BLaER1 treated with 17β-estradiol and CSF1 and Interleukin-3, amounts not matched to agents 10 nM and 100 nM (cell line): ENCODE data around the gene BTG3.

Experiments
- H3K27ac ChIP-seq, 11 experiments: shearing (Covaris generic); formaldehyde crosslinking; 2 replicates each; pipeline ENCODE4 v1.8.1; 2022
- H3K27me3 ChIP-seq, 11 experiments: shearing (Covaris generic); formaldehyde crosslinking; 2 replicates each; pipeline ENCODE4 v1.8.1; 2022
- H3K36me3 ChIP-seq, 11 experiments: shearing (Covaris generic); formaldehyde crosslinking; 2 replicates each; pipeline ENCODE4 v1.8.1; 2022
- H3K4me1 ChIP-seq, 10 experiments: shearing (Covaris generic); formaldehyde crosslinking; 2 replicates each; pipeline ENCODE4 v1.8.1; 2022
- H3K4me2 ChIP-seq, 11 experiments: shearing (Covaris generic); formaldehyde crosslinking; 2 replicates each; pipeline ENCODE4 v1.8.1; 2022
- H3K4me3 ChIP-seq, 10 experiments: shearing (Covaris generic); formaldehyde crosslinking; 2 replicates each; pipeline ENCODE4 v1.8.1; 2022
- H3K9ac ChIP-seq, 11 experiments: shearing (Covaris generic); formaldehyde crosslinking; 2 replicates each; pipeline ENCODE4 v1.8.1; 2022
- H3K9me3 ChIP-seq, 11 experiments: shearing (Covaris generic); formaldehyde crosslinking; replicated peaks in 1 of 11; 2 replicates each; pipeline ENCODE4 v1.8.1; 2022
- H4K20me1 ChIP-seq, 11 experiments: shearing (Covaris generic); formaldehyde crosslinking; 2 replicates each; pipeline ENCODE4 v1.8.1; 2022
- Cebpa-rat ChIP-seq, 11 experiments: shearing (Covaris generic); IDR thresholded peaks; 2 replicates each; pipeline ENCODE4 v1.8.1; 2022

Gene BTG3

GRCh38 chr21:17550671-17551308, 61.9 kb downstream of the BTG3 start:
- Histone ChIP-seq H3K36me3 (no peaks in the 10 kb centered on the region), H3K9me3 (no peaks in the 10 kb centered on the region), H3K4me1 (0 out of 20 replicates have a peak, but pooled peaks cover 0 to 5% (median 0%) of the 10 kb centered on the region in 10 experiments), H3K9ac (no peak overlapping the region), H3K27me3 (no peaks in the 10 kb centered on the region), H3K4me3 (no peak overlapping the region), H4K20me1 (no peaks in the 10 kb centered on the region), H3K4me2 (no peak overlapping the region), H3K27ac (no peak overlapping the region)
- no peak for TF ChIP-seq Cebpa-rat (IDR thresholded peaks at IDR 0.05)

DNA sequence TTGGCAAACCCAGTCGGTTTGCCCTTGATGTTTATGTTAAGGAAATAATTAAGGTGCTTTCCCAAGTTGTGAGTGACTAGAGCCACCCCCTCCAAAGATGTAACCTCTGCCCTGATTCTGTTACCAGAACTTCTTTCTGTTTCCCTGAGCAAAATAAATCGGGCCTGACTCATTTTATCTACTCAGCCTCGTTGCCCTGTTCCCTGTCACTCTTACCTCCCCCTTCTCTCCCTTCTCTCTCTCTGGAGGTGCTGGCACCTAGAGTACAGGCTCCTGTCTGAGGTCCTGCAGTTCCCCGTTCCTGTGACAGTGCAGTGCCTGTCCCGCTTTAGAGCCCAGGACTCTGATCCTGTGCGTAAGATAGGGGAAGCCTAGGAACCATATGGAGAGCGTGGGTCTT, 64.4 kb downstream of the BTG3 start:
- no peaks in the 10 kb centered on the region for H3K36me3 ChIP-seq
- no peak overlapping the region for H3K27ac ChIP-seq
- H3K4me2 ChIP-seq: no peak overlapping the region
- H3K27me3 ChIP-seq: no peaks in the 10 kb centered on the region
- H3K9ac ChIP-seq: no peak overlapping the region
- no peaks in the 10 kb centered on the region for H3K9me3 ChIP-seq
- no peaks in the 10 kb centered on the region for H4K20me1 ChIP-seq
- TF ChIP-seq Cebpa-rat (IDR thresholded peaks at IDR 0.05): no peak
- H3K4me1 ChIP-seq: no peaks in the 10 kb centered on the region
- no peak overlapping the region for H3K4me3 ChIP-seq

DNA sequence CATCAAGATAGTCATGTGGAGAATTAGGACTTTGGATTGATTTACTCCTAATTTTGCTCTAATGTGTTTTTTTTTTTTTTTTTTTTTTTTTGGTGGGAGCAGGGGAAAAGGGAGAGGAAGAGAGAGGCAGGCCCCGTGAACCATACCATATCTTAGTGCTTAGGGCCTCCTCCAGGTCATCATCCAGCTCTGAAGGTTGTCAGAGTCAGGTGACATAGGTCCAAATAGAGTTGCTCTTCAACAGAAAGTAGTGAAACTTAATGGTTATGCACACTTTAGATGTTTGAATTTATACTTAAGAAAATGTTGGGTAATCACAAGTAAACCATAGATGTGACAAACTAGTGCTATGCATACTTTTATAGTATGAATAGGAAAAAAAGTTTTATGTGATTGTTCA, 67.7 kb downstream of the BTG3 start:
- Histone ChIP-seq H3K4me2 (no peak overlapping the region), H4K20me1 (no peaks in the 10 kb centered on the region), H3K9ac (no peak overlapping the region), H3K27ac (no peak overlapping the region), H3K36me3 (no peaks in the 10 kb centered on the region), H3K4me1 (peaks cover 0 to 7% (median 3%) of the 10 kb centered on the region in 10 experiments; a peak in 12 of 20 replicates), H3K4me3 (no peak overlapping the region), H3K27me3 (peaks cover 0 to 9% (median 0%) of the 10 kb centered on the region in 11 experiments; a peak in 2 of 22 replicates), H3K9me3 (peaks cover 0 to 6% (median 0%) of the 10 kb centered on the region in 11 experiments; a peak in 6 of 22 replicates)
- TF ChIP-seq Cebpa-rat (IDR thresholded peaks at IDR 0.05): no peak
